Suprapubic skin (tissue), 4 donors: ENCODE results near the gene TELO2. TPM values are rescaled to one million over a fixed set of nuclear protein-coding genes. Genes with fewer than 3 reads are reported as not detected.

ENCODE experiments used
- DNase-seq, 2 donors: peaks; one replicate each; pipeline ENCODE4 v3.0.0-alpha.2; 2019; ENCODE audit warnings: low spot score in 2 of 2
- H3K27ac ChIP-seq: fragments of 200-600 bp; sonication (generic); one replicate; pipeline ENCODE4 v1.5.1; 2019
- H3K27me3 ChIP-seq: fragments of 200-600 bp; sonication (generic); one replicate; pipeline ENCODE4 v1.5.1; 2019
- H3K36me3 ChIP-seq: fragments of 200-600 bp; sonication (generic); one replicate; pipeline ENCODE4 v1.5.1; 2019
- H3K4me1 ChIP-seq: fragments of 200-600 bp; sonication (generic); one replicate; pipeline ENCODE4 v1.5.1; 2019
- H3K4me3 ChIP-seq: fragments of 200-600 bp; sonication (generic); one replicate; pipeline ENCODE4 v1.5.1; 2019; ENCODE audit warnings: mild to moderate bottlenecking
- H3K9me3 ChIP-seq: fragments of 200-600 bp; sonication (generic); one replicate; pipeline ENCODE4 v1.5.1; 2019
- CTCF ChIP-seq, 2 donors: fragments of 200-600 bp in 1 of 2; fragments of 450-650 bp in 1 of 2; sonication (generic) in 1 of 2; IDR thresholded peaks; one replicate each; pipeline ENCODE4 v1.5.1; 2016 to 2019; ENCODE audit warnings: antibody characterized with exemption in 2 of 2, mild to moderate bottlenecking in 1 of 2, moderate library complexity in 1 of 2
- EP300 ChIP-seq: sonication (generic); formaldehyde crosslinking; IDR thresholded peaks from one replicate; pipeline ENCODE4 v1.6.1; 2017; ENCODE audit warnings: antibody characterized with exemption
- POLR2A ChIP-seq, 2 donors: fragments of 450-650 bp; IDR thresholded peaks; one replicate each; pipeline ENCODE4 v1.6.1; 2017; ENCODE audit warnings: antibody characterized with exemption in 2 of 2, mild to moderate bottlenecking in 2 of 2, moderate library complexity in 2 of 2
- POLR2AphosphoS5 ChIP-seq, 3 donors: sonication (generic); formaldehyde crosslinking; IDR thresholded peaks; one replicate each; pipeline ENCODE4 v1.6.1; 2017; ENCODE audit warnings: antibody characterized with exemption in 3 of 3
- WGBS: methylation state at CpG from one replicate; pipeline ENCODE4 v1.1.5; 2018; 5-methylcytosine and 5-hydroxymethylcytosine counted together
- total RNA-seq, 4 donors: library from RNA; depleted of rRNA; stranded (reverse); fragments of >200 nt; gene quantifications; one replicate each; pipeline ENCODE4 v1.1.0, GENCODE V29; 2016

The TELO2 gene
- total RNA-seq, 4 donors from 2014 or later: 28.1 to 86.1 (median 35.2) TPM

GRCh38 chr16:1450218-1450617, 42.9 kb upstream of the TELO2 start:
- peaks cover 100% of the 10 kb centered on the region for H3K36me3 ChIP-seq

GRCh38 chr16:1450841-1451240, 42.3 kb upstream of the TELO2 start:
- DNase-seq: no peak
- H3K4me1 ChIP-seq: no peaks in the 10 kb centered on the region
- TF ChIP-seq EP300 (no peak), POLR2A (IDR thresholded peaks at IDR 0.05) (no peak), CTCF (IDR thresholded peaks at IDR 0.05) (no peak), POLR2AphosphoS5 (IDR thresholded peaks at IDR 0.05) (no peak)
- H3K9me3 ChIP-seq: no peaks in the 10 kb centered on the region
- no peak overlapping the region for H3K4me3 ChIP-seq
- WGBS: 95% methylated on average over 21 of the region's 21 CpGs
- no peaks in the 10 kb centered on the region for H3K27me3 ChIP-seq
- H3K27ac ChIP-seq: no peak overlapping the region
- H3K36me3 ChIP-seq: peaks cover 100% of the 10 kb centered on the region

More at GRCh38 chr16:1450218-1450617, 42.9 kb upstream of the TELO2 start:
- WGBS: 87% methylated on average over 19 of the region's 29 CpGs
- no peak for DNase-seq
- Histone ChIP-seq H3K9me3 (no peaks in the 10 kb centered on the region), H3K4me3 (no peak overlapping the region), H3K27ac (no peak overlapping the region), H3K27me3 (no peaks in the 10 kb centered on the region), H3K4me1 (no peaks in the 10 kb centered on the region)
- TF ChIP-seq POLR2A (IDR thresholded peaks at IDR 0.05): no peak
- no peak for TF ChIP-seq POLR2AphosphoS5 (IDR thresholded peaks at IDR 0.05)
- no peak for TF ChIP-seq EP300
- TF ChIP-seq CTCF (IDR thresholded peaks at IDR 0.05): no peak

GRCh38 chr16:1451702-1452392, 41.3 kb upstream of the TELO2 start:
- no peak for DNase-seq
- TF ChIP-seq POLR2AphosphoS5 (IDR thresholded peaks at IDR 0.05) (no peak), CTCF (IDR thresholded peaks at IDR 0.05) (no peak), EP300 (no peak), POLR2A (IDR thresholded peaks at IDR 0.05) (no peak)
- Histone ChIP-seq H3K27ac (no peak overlapping the region), H3K36me3 (peaks cover 100% of the 10 kb centered on the region), H3K4me1 (no peaks in the 10 kb centered on the region), H3K27me3 (no peaks in the 10 kb centered on the region), H3K9me3 (no peaks in the 10 kb centered on the region), H3K4me3 (no peak overlapping the region)
- 90% methylated on average over 17 of the region's 34 CpGs for WGBS

GRCh38 chr16:1452530-1452929, 40.6 kb upstream of the TELO2 start:
- TF ChIP-seq POLR2A (IDR thresholded peaks at IDR 0.05) (no peak), POLR2AphosphoS5 (IDR thresholded peaks at IDR 0.05) (no peak), CTCF (IDR thresholded peaks at IDR 0.05) (no peak), EP300 (no peak)
- Histone ChIP-seq H3K36me3 (peaks cover 100% of the 10 kb centered on the region), H3K27ac (no peak overlapping the region), H3K4me3 (no peak overlapping the region), H3K9me3 (no peaks in the 10 kb centered on the region), H3K27me3 (no peaks in the 10 kb centered on the region), H3K4me1 (no peaks in the 10 kb centered on the region)
- no peak for DNase-seq
- 93% methylated on average over 10 of the region's 20 CpGs for WGBS

GRCh38 chr16:1453316-1453715, 39.8 kb upstream of the TELO2 start:
- Histone ChIP-seq H3K4me3 (no peak overlapping the region), H3K27ac (no peak overlapping the region), H3K27me3 (no peaks in the 10 kb centered on the region), H3K4me1 (no peaks in the 10 kb centered on the region), H3K36me3 (peaks cover 100% of the 10 kb centered on the region), H3K9me3 (no peaks in the 10 kb centered on the region)
- DNase-seq: no peak
- no peak for TF ChIP-seq POLR2A (IDR thresholded peaks at IDR 0.05)
- TF ChIP-seq EP300: no peak
- no peak for TF ChIP-seq CTCF (IDR thresholded peaks at IDR 0.05)
- no peak for TF ChIP-seq POLR2AphosphoS5 (IDR thresholded peaks at IDR 0.05)
- WGBS: 92% methylated on average over 16 of the region's 19 CpGs
